IMR-90 (cell line): Measurements from ENCODE around the gene PIEZO1. TPM values are rescaled to one million over a fixed set of nuclear protein-coding genes. Genes with fewer than 3 reads are reported as not detected.

ENCODE experiments used
- ATAC-seq: fragments of 200-7000 bp; cut with Tn5 transposase; 2 replicates; pipeline ENCODE4 v1.9.1; 2020; ENCODE audit warnings: low read depth, mild to moderate bottlenecking, moderate library complexity
- BruUV-seq: library from RNA; stranded (reverse); fragments of 400-500 nt; replicated peaks from 2 replicates; lab custom pipeline; 2021; lab: Mats Ljungman, UMichigan
- CTCF ChIA-PET: fragments of 300-600 bp; formaldehyde crosslinking; extraction: SDS; loops from one replicate; lab custom pipeline; 2021; ENCODE audit warnings: antibody characterized with exemption; lab: Yijun Ruan, JAX
- POLR2A ChIA-PET: fragments of 300-600 bp; sonication (Branson Sonifier 250); formaldehyde crosslinking; loops from one replicate; lab custom pipeline; 2022; ENCODE audit warnings: antibody characterized with exemption; ENCODE audit not compliant: unreplicated experiment; lab: Charles Lee
- DNase-seq: peaks from one replicate; pipeline ENCODE4 v3.0.0; 2013
- H2AFZ ChIP-seq: replicated peaks from 2 replicates; pipeline ENCODE3; 2013; ENCODE audit warnings: low read length, mild to moderate bottlenecking; ENCODE audit not compliant: poor library complexity
- H2AK5ac ChIP-seq: 2 replicates; pipeline ENCODE4 v1.6.1; 2013; ENCODE audit warnings: low read depth, low read length, inconsistent platforms
- H2AK9ac ChIP-seq: replicated peaks from 2 replicates; pipeline ENCODE3; 2013; ENCODE audit warnings: mild to moderate bottlenecking, low read depth, low read length, moderate library complexity; ENCODE audit not compliant: poor library complexity
- H2BK120ac ChIP-seq: 2 replicates; pipeline ENCODE4 v1.6.1; 2013; ENCODE audit warnings: low read depth, low read length, inconsistent platforms
- H2BK15ac ChIP-seq: 3 replicates; pipeline ENCODE4 v1.6.1; 2013; ENCODE audit warnings: low read depth, low read length, inconsistent platforms
- H2BK20ac ChIP-seq: 2 replicates; pipeline ENCODE4 v1.6.1; 2013; ENCODE audit warnings: low read depth, mild to moderate bottlenecking, inconsistent platforms, low read length, moderate library complexity
- H2BK5ac ChIP-seq: 2 replicates; pipeline ENCODE4 v1.6.1; 2013; ENCODE audit warnings: mild to moderate bottlenecking, low read depth, low read length, inconsistent platforms; ENCODE audit not compliant: poor library complexity, severe bottlenecking
- H3K14ac ChIP-seq: replicated peaks from 2 replicates; pipeline ENCODE4 v1.6.1; 2013; ENCODE audit warnings: low read depth, low read length, inconsistent platforms
- H3K18ac ChIP-seq: 2 replicates; pipeline ENCODE4 v1.6.1; 2013; ENCODE audit warnings: low read depth, low read length, control low read depth
- H3K23ac ChIP-seq: 2 replicates; pipeline ENCODE4 v1.6.1; 2013; ENCODE audit warnings: low read depth, low read length, inconsistent platforms
- H3K27ac ChIP-seq: 2 replicates; pipeline ENCODE4 v1.5.1; 2013; ENCODE audit warnings: mild to moderate bottlenecking, control low read depth, low read length; ENCODE audit not compliant: insufficient read depth
- H3K27me3 ChIP-seq: 2 replicates; pipeline ENCODE4 v1.6.1; 2013; ENCODE audit warnings: low read length; ENCODE audit not compliant: control insufficient read depth, insufficient read depth
- H3K36me3 ChIP-seq: 2 replicates; pipeline ENCODE4 v1.6.1; 2013; ENCODE audit warnings: low read length, mixed read lengths; ENCODE audit not compliant: control insufficient read depth, insufficient read depth
- H3K4ac ChIP-seq: 2 replicates; pipeline ENCODE4 v1.6.1; 2013; ENCODE audit warnings: low read depth, low read length, inconsistent platforms
- H3K4me1 ChIP-seq: 2 replicates; pipeline ENCODE4 v1.6.1; 2013; ENCODE audit warnings: low read length, mixed read lengths; ENCODE audit not compliant: control insufficient read depth, insufficient read depth
- H3K4me2 ChIP-seq: 2 replicates; pipeline ENCODE4 v1.6.1; 2013; ENCODE audit warnings: low read depth, mild to moderate bottlenecking, control low read depth, low read length, moderate library complexity
- H3K4me3 ChIP-seq: 2 replicates; pipeline ENCODE4 v1.5.1; 2013; ENCODE audit warnings: low read depth, mild to moderate bottlenecking, control low read depth, low read length, moderate library complexity; ENCODE audit not compliant: insufficient read depth
- H3K56ac ChIP-seq: 2 replicates; pipeline ENCODE4 v1.6.1; 2013; ENCODE audit warnings: low read length, inconsistent platforms; ENCODE audit not compliant: insufficient read depth; ENCODE audit errors: extremely low read depth
- H3K79me1 ChIP-seq, 2 experiments: 2 replicates each; pipeline ENCODE4 v1.6.1; 2013; ENCODE audit warnings: low read length in 2 of 2, inconsistent platforms in 1 of 2, low read depth in 1 of 2
- H3K9ac ChIP-seq: 2 replicates; pipeline ENCODE4 v1.6.1; 2013; ENCODE audit warnings: low read depth, low read length, control low read depth
- H3K9me1 ChIP-seq: 2 replicates; pipeline ENCODE4 v1.6.1; 2013; ENCODE audit warnings: low read length, inconsistent platforms; ENCODE audit not compliant: insufficient read depth
- H3K9me3 ChIP-seq: 2 replicates; pipeline ENCODE4 v1.6.1; 2013; ENCODE audit warnings: low read length; ENCODE audit not compliant: control insufficient read depth, insufficient read depth
- H4K20me1 ChIP-seq: 2 replicates; pipeline ENCODE4 v1.6.1; 2013; ENCODE audit warnings: low read length, inconsistent platforms; ENCODE audit not compliant: insufficient read depth
- H4K5ac ChIP-seq: 2 replicates; pipeline ENCODE4 v1.6.1; 2013; ENCODE audit warnings: mild to moderate bottlenecking, low read depth, low read length, control low read depth
- H4K8ac ChIP-seq, 2 experiments: 2 replicates each; pipeline ENCODE4 v1.6.1; 2013; ENCODE audit warnings: low read depth in 2 of 2, low read length in 2 of 2, control low read depth in 1 of 2, inconsistent platforms in 1 of 2
- H4K91ac ChIP-seq: 2 replicates; pipeline ENCODE4 v1.6.1; 2013; ENCODE audit warnings: low read depth, low read length, inconsistent platforms; ENCODE audit not compliant: insufficient read depth
- BHLHE40 ChIP-seq: fragments of 150-350 bp; IDR thresholded peaks from 2 replicates; pipeline ENCODE4 v1.6.1; 2016; ENCODE audit warnings: mild to moderate bottlenecking, low read depth, low read length
- CHD1 ChIP-seq: IDR thresholded peaks from 2 replicates; pipeline ENCODE4 v1.6.1; 2012; ENCODE audit warnings: low read depth, low read length, improper control_type of control experiment
- CTCF ChIP-seq: conservative IDR thresholded peaks from 2 replicates; pipeline ENCODE4 v1.5.1; 2012; ENCODE audit warnings: mild to moderate bottlenecking, low read depth, low read length, improper control_type of control experiment
- ELK1 ChIP-seq: fragments of 150-350 bp; IDR thresholded peaks from 2 replicates; pipeline ENCODE4 v1.6.1; 2016; ENCODE audit warnings: low read depth, mild to moderate bottlenecking, low read length, moderate library complexity, borderline replicate concordance
- FOS ChIP-seq: fragments of 150-350 bp; IDR thresholded peaks from 2 replicates; pipeline ENCODE4 v1.6.1; 2016; ENCODE audit warnings: low read depth, low read length
- MAFK ChIP-seq: IDR thresholded peaks from 2 replicates; pipeline ENCODE4 v1.6.1; 2012; ENCODE audit warnings: low read depth, low read length, improper control_type of control experiment
- MXI1 ChIP-seq: IDR thresholded peaks from 2 replicates; pipeline ENCODE4 v1.6.1; 2012; ENCODE audit warnings: low read depth, mild to moderate bottlenecking, low read length, moderate library complexity, borderline replicate concordance
- POLR2A ChIP-seq: IDR thresholded peaks from 2 replicates; pipeline ENCODE4 v1.6.1; 2012; ENCODE audit warnings: mild to moderate bottlenecking, low read depth, low read length
- RAD21 ChIP-seq: IDR thresholded peaks from 2 replicates; pipeline ENCODE4 v1.6.1; 2012; ENCODE audit warnings: low read length, improper control_type of control experiment
- RCOR1 ChIP-seq: IDR thresholded peaks from 2 replicates; pipeline ENCODE4 v1.6.1; 2012; ENCODE audit warnings: mild to moderate bottlenecking, low read length, improper control_type of control experiment; ENCODE audit not compliant: insufficient replicate concordance
- RFX5 ChIP-seq: IDR thresholded peaks from 2 replicates; pipeline ENCODE4 v1.8.0; 2012; ENCODE audit warnings: low read depth, mild to moderate bottlenecking, low read length, moderate library complexity
- SMC3 ChIP-seq: fragments of 150-350 bp; IDR thresholded peaks from 2 replicates; pipeline ENCODE4 v1.6.1; 2016; ENCODE audit warnings: low read depth, mild to moderate bottlenecking, antibody characterized with exemption, low read length, moderate library complexity
- USF2 ChIP-seq: fragments of 150-350 bp; IDR thresholded peaks from 2 replicates; pipeline ENCODE4 v1.6.1; 2017; ENCODE audit warnings: mild to moderate bottlenecking, antibody characterized with exemption, low read length, low read depth
- WGBS, 2 experiments: methylation state at CpG; one replicate each; pipeline versions ENCODE4 v1.1.5 to v1.1.7; 2013; ENCODE audit warnings: missing lambda C conversion rate in 2 of 2; ENCODE audit not compliant: insufficient read length in 1 of 2; ENCODE audit errors: extremely low coverage in 2 of 2; 5-methylcytosine and 5-hydroxymethylcytosine counted together
- dilution Hi-C: fragments of 300-500 bp; cut with HindIII; formaldehyde crosslinking; loops from one replicate; pipeline ENCODE4 v1.14.3; 2018; ENCODE audit warnings: low sequenced_read_pairs; ENCODE audit not compliant: unreplicated experiment
- in situ Hi-C: fragments of 300-500 bp; cut with MboI; formaldehyde crosslinking; loops from 3 replicates; pipeline ENCODE4 v1.14.3; 2019; ENCODE audit warnings: low sequenced_read_pairs, inconsistent platforms, mixed read lengths
- intact Hi-C: fragments of 100-400 bp; cut with micrococcal nuclease; formaldehyde crosslinking; loops from 2 replicates; pipeline ENCODE4 v1.10.0; 2022
- polyA plus RNA-seq, 3 experiments: library from polyadenylated mRNA; depleted of rRNA; stranded (reverse); fragments of >200 nt; gene quantifications; 2 replicates each; pipeline ENCODE4 v1.2.3, GENCODE V29; 2012; ENCODE audit warnings: low replicate concordance in 1 of 3
- total RNA-seq: library from RNA; depleted of rRNA; stranded (reverse); fragments of >200 nt; gene quantifications from 2 replicates; pipeline ENCODE4 v1.2.3, GENCODE V29; 2012

Gene PIEZO1
- total and polyA plus RNA-seq, 2 of the 4 experiments (the other 2 are of a cell fraction), result 36.2 to 372 TPM

DNA sequence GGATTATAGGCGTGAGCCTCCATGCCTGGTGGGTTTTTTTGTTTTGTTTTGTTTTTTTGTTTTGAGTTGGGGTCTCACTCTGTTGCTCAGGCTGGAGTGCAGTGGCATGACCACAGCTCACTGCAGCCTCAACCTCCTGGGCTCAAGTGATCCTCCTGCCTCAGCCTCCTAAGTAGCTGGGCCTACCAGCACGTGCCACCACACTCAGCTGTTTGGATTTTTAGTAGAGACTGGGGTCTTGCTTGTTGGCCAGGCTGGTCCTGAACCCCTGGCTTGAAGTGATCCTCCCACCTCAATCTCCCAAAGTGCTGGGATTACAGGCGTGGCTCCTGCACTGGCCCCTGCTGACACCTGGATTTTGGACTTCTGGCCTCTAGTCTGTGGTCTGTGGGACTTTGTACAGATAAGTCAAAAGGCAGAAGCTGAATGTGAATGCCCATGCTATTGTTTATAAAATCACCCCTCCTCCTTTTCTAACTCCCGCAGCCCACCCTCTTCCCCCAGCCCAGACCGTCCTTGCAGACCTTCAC lies 104.4 kb downstream of the PIEZO1 start:
- BruUV-seq, result no TSS peak
- POLR2A ChIA-PET, result no interaction called here

More for the DNA sequence above, 104.4 kb downstream of the PIEZO1 start:
- Histone ChIP-seq H4K91ac (no peak overlapping the region), H4K8ac (no peak overlapping the region), H2AFZ (peak overlapping the region; percentile 14), H2BK120ac (no peak overlapping the region), H3K27ac (no peak overlapping the region), H3K36me3 (peaks cover 1% of the 10 kb centered on the region; the same call in 1 of the 2 replicates), H3K4me2 (no peak overlapping the region), H3K79me1 (no peaks in the 10 kb centered on the region), H2BK20ac (no peak overlapping the region), H3K27me3 (peaks cover 4% of the 10 kb centered on the region; the same call in 1 of the 2 replicates), H2AK5ac (no peak overlapping the region), H3K9me1 (no peaks in the 10 kb centered on the region), H3K18ac (no peak overlapping the region), H3K56ac (no peak overlapping the region), H3K14ac (no peak overlapping the region), H3K9ac (no peak overlapping the region), H3K9me3 (no peaks in the 10 kb centered on the region), H2AK9ac (no peak overlapping the region), H3K4me1 (peaks cover 7% of the 10 kb centered on the region; the same call in 1 of the 2 replicates), H4K20me1 (0 out of 2 replicates have a peak, but pooled peaks cover 9% of the 10 kb centered on the region), H3K23ac (no peak overlapping the region), H2BK5ac (no peak overlapping the region), H3K4me3 (no peak overlapping the region), H4K5ac (no peak overlapping the region), H2BK15ac (no peak overlapping the region), H3K4ac (no peak overlapping the region)
- CTCF ChIA-PET, result no interaction called here
- dilution Hi-C loops (no loop called here), in situ Hi-C loops (no loop called here), intact Hi-C loops (no loop called here)
- TF ChIP-seq RAD21 (no peak), BHLHE40 (no peak), USF2 (no peak), MXI1 (no peak), POLR2A (no peak), CHD1 (no peak), RCOR1 (no peak), CTCF (no peak), RFX5 (no peak), ELK1 (no peak), FOS (no peak), SMC3 (no peak), MAFK (no peak)
- DNase-seq (no peak), ATAC-seq (no peak)
- no CpG with 5 or more reads among the region's 5 CpGs for WGBS, 2 experiments
